ENCODE results near the gene RBMY1D.
"Not testable (repeated sequence)": the region's sequence is repeated elsewhere in the genome, so short reads cannot be mapped to it uniquely, and the experiment has no call there.

Gene RBMY1D

DNA sequence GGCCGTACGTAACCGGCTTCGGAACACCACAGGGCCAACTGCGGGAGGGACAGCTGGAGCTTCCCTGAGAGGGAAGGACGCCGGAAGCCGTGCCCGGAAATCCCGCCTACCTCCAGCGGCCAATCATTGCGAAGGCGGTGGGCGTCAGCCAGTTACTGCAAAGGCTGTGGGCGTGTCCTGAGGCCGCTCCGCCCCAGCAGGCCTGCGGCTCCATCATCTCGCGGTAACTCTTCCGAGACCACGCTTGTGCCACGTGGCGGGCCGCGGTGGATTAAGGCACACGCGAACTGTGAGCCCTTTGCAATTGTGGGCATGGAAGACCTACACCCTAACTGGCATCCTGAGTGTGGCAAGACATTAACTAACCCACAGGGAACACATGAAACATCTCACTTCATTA, at the start of gene RBMY1D:
RBMY1D (minus strand) TSS at position 101 of the 400 bp plus-strand sequence. CDS start 2,013 bp downstream, outside the sequence.
- DNase-seq, result not testable (repeated sequence)

GRCh38 chrY:21917932-21918331, 23.6 kb upstream of the RBMY1D start, which contains the start of gene RBMY1E:
RBMY1E (minus strand) TSS chrY:21918032; CDS start chrY:21916054, 1,978 bp downstream.
- not testable (repeated sequence) for DNase-seq

DNA sequence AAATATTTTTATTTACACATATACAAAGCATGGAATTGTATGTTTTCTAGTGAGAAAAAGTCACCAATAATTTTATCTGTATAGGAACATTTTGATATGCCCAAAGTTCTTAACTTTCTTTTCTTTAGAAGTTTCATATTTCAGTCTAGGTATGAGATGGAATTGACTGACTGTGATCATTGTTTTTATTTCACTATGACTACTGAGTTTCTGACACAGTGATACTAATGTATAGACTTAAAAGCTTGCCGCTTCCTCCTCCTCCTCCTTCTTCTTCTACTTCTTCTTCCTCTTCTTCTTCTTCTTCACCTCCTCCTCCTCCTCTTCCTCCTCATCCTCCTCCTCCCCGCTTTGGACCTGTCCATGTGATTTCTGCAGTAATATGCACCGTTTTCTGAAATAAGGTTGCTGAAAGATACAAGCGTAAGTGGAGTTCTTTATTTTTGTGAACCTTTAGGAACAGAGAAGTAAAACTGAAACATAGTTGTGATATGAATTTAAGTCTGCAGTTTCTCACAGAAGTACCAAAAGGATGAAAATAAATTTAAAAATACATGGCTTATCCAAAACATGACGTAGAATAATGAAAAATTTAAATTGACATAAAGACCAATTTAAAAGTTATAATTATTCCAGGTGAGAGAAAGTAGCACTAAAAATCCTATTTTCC, 24.8 kb downstream of the RBMY1D start:
- not testable (repeated sequence) for DNase-seq

- DNase-seq, result no peak
Observed at GRCh38 chrY:21845481-21845880, 48.8 kb downstream of the RBMY1D start.

DNA sequence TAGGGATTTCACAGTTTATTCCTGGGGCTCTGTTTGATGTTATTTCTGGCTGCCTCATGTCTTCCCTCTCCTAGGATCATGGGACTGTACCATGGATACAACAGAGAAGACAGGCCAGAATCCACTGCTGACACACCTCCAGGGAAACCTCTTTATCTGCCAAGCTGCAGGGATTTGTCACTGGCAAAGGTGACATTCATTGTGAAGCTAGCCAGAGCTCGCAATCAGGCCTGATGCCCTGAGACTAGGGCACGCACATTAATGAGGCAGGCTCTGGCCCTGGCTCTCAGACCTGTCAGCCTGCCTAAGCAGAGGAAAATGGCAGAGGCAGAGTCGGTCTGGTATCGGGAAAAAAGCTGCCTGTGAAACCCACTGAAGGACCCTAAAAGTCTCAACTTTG, 52.2 kb downstream of the RBMY1D start:
- DNase-seq, result no peak

DNA sequence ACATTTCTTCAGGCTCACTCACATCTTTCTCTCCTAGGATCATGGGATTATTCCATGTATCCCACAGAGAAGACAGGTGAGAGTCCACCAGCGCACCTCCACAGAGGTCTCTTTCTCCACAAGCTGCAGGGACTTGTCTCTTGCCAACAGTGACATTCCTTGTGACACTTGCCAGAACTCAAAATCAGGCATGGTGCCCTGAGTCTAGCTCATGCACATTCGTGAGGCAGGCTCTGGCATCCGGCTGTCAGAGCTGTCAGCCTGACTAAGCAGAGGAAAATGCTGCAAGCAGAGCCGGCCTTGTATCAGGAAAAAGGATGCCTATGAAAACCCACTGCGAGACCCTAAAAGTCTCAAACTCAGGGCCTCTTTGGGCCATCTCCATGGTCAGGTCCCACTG, 54.8 kb downstream of the RBMY1D start:
- no peak for DNase-seq

DNA sequence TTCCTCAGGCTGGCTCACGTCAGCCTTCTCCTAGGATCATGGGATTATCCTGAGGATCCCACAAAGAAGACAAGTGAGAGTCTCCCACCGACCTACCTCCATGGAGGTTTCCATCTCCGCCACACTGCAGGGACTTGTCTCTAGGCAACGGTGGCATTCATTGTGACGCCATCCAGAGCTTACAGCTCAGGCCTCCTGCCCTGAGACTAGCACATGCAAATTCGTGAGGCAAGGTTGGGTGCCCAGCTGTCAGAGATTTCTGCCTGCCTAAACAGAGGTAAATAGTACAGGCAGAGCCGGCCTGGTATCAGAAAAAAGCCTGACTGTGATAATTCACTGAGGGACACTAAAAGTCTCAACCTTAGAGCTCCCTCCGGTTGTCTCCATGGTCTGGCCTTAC, 58.0 kb downstream of the RBMY1D start:
- DNase-seq, result no peak

GRCh38 chrY:21835052-21835451, 59.3 kb downstream of the RBMY1D start:
- no peak for DNase-seq

Measured in activated CD4-positive, alpha-beta T cell treated with anti-CD3 and anti-CD28 coated beads, Interleukin-2, amount 50 U/mL, for 1 hour (primary cell).